ENCODE data around the gene FBXL4. TPM values are rescaled to one million over a fixed set of nuclear protein-coding genes. Genes with fewer than 3 reads are reported as not detected.
"Not testable (repeated sequence)": the region's sequence is repeated elsewhere in the genome, so short reads cannot be mapped to it uniquely, and the experiment has no call there.

Gene FBXL4
- total RNA-seq, 4 donors from 2014 or later: 14.5 to 26.7 (median 18.3) TPM

DNA sequence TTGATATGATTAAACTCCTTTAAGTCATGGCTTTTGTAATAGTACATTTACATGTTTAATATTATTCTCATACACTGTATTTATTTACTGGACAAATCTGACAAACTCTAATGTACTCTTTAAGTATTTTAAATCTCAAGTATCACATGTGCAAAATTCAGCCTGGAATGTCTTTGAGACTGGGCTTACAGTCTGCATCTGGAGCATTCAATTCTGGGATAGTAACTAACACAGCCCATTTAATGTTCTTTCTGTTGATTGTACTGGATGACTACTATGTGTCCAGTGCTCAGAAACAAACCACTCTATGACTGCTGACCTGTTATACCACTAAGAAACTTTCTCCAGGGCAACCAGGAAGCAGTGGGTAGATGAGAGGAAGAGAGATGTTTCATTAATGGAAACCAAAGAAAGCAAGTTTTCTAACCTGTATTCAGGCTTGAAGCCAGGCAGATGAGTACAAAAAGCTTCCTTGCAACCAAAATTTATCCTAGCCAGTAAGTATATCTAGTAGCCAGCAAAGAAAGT is 26.8 kb downstream of the FBXL4 start:
- Histone ChIP-seq H3K9me3 (no peaks in the 10 kb centered on the region), H3K27ac (no peak overlapping the region), H3K4me1 (peaks cover 9% of the 10 kb centered on the region), H3K36me3 (no peaks in the 10 kb centered on the region), H3K27me3 (no peaks in the 10 kb centered on the region), H3K4me3 (no peak overlapping the region)
- TF ChIP-seq, protein P1, sequence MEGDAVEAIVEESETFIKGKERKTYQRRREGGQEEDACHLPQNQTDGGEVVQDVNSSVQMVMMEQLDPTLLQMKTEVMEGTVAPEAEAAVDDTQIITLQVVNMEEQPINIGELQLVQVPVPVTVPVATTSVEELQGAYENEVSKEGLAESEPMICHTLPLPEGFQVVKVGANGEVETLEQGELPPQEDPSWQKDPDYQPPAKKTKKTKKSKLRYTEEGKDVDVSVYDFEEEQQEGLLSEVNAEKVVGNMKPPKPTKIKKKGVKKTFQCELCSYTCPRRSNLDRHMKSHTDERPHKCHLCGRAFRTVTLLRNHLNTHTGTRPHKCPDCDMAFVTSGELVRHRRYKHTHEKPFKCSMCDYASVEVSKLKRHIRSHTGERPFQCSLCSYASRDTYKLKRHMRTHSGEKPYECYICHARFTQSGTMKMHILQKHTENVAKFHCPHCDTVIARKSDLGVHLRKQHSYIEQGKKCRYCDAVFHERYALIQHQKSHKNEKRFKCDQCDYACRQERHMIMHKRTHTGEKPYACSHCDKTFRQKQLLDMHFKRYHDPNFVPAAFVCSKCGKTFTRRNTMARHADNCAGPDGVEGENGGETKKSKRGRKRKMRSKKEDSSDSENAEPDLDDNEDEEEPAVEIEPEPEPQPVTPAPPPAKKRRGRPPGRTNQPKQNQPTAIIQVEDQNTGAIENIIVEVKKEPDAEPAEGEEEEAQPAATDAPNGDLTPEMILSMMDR (IDR thresholded peaks at IDR 0.05): no peak
- TF ChIP-seq POLR2A (IDR thresholded peaks at IDR 0.05) (no peak), POLR2AphosphoS5 (IDR thresholded peaks at IDR 0.05) (no peak), EP300 (IDR thresholded peaks at IDR 0.05) (no peak)
- DNase-seq (ENCODE audit: low spot score in 2 of 2): no peak

DNA sequence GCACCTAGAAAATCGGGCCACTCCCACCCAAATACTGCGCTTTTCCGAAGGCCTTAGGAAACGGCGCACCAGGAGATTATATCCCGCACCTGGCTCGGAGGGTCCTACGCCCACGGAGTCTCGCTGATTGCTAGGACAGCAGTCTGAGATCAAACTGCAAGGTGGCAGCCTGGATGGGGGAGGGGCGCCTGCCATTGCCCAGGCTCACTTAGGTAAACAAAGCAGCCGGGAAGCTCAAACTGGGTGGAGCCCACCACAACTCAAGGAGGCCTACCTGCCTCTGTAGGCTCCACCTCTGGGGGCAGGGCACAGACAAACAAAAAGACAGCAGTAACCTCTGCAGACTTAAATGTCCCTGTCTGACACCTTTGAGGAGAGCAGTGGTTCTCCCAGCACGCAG is 36.8 kb downstream of the FBXL4 start:
- H3K27me3 ChIP-seq; DNase-seq (ENCODE audit: low spot score in 2 of 2); H3K27ac ChIP-seq; H3K4me1 ChIP-seq; H3K9me3 ChIP-seq; H3K4me3 ChIP-seq: not testable (repeated sequence)
- peaks cover 19% of the 10 kb centered on the region for H3K36me3 ChIP-seq
- WGBS: 94% methylated on average over 12 of the region's 13 CpGs

DNA sequence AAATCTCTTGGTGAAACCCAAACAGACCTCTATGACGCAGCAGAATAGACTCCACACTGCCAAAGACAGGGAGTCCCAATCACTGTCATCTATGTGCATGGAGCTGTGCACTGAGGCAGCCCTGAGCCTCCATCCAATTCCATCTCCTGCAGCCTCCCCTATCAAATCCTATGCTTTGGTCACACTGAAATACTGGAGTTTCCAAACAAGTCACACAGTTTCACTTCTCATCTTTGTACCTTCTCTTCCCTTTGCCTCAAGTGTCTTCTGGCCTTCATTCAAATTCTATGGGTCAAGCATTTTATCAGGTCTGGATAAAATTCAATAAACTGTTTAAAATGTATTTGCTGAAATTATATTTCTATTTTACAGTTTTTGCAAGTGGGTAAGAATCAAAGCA is 38.5 kb downstream of the FBXL4 start:
- Histone ChIP-seq H3K4me1 (no peaks in the 10 kb centered on the region), H3K27me3 (no peaks in the 10 kb centered on the region), H3K4me3 (no peak overlapping the region), H3K9me3 (no peaks in the 10 kb centered on the region), H3K36me3 (peaks cover 31% of the 10 kb centered on the region), H3K27ac (no peak overlapping the region)
- DNase-seq (ENCODE audit: low spot score in 2 of 2): no peak
- 100% methylated on average over 1 of the region's 1 CpG for WGBS
- no peak for TF ChIP-seq POLR2AphosphoS5 (IDR thresholded peaks at IDR 0.05)
- no peak for TF ChIP-seq EP300 (IDR thresholded peaks at IDR 0.05)
- TF ChIP-seq POLR2A (IDR thresholded peaks at IDR 0.05): no peak
- TF ChIP-seq, protein P1 (IDR thresholded peaks at IDR 0.05): no peak

DNA sequence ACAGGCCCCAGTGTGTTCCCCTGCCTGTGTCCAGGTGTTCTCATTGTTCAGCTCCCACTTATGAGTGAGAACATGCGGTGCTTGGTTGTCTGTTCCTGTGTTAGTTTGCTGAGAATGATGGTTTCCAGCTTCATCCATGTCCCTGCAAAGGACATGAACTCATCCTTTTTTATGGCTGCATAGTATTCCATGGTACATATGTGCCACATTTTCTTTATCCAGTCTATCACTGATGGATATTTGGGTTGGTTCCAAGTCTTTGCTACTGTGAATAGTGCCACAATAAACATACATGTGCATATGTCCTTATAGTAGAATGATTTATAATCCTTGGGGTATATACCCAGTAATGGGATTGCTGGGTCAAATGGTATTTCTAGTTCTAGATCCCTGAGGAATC is 41.4 kb downstream of the FBXL4 start:
- H3K36me3 ChIP-seq: peaks cover 43% of the 10 kb centered on the region

DNA sequence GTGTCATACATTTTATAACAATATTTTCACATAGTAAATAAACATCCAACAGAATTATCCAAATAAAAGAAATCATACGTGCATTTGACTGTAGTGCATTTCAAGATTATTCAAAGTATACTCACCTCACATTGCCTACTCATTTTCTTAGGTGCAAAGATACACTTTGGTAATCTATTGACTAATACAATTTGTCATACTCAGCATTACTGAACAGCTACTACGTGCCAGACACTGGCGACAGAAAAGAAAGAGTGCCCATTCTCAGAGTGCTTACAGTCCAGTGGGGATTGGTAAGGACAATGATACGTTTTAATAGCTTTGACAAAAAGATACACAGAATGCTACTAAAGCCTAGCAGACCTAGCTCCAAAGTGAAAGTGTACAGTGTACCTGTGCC is 42.0 kb downstream of the FBXL4 start:
- Histone ChIP-seq H3K27me3 (no peaks in the 10 kb centered on the region), H3K36me3 (peaks cover 43% of the 10 kb centered on the region)
- no peak for TF ChIP-seq EP300 (IDR thresholded peaks at IDR 0.05)
- TF ChIP-seq POLR2AphosphoS5 (IDR thresholded peaks at IDR 0.05): no peak
- no peak for TF ChIP-seq POLR2A (IDR thresholded peaks at IDR 0.05)
- TF ChIP-seq, protein P1 (IDR thresholded peaks at IDR 0.05): no peak

More for the DNA sequence above, 41.4 kb downstream of the FBXL4 start:
- not testable (repeated sequence) for H3K9me3 ChIP-seq; H3K4me3 ChIP-seq; H3K4me1 ChIP-seq; H3K27ac ChIP-seq; DNase-seq (ENCODE audit: low spot score in 2 of 2); H3K27me3 ChIP-seq
- 100% methylated on average over 1 of the region's 1 CpG for WGBS

DNA sequence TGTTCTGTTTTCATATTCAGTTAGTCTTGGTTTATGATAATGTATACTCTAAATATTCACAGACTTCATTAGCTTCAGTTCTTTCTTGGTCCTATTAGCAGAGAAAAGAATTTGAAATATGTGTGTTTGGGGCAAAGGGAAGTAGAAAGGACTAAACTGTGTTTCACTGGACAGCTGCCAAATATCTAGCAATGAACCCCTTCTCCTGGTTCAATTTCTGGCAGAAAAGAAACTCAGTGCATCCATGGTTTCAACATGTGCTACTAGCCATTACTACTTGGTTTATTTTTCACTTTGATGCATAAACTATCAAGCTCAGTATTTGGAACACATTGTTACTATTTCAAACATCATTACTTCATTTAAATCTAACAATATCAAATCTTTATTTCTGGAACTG is 43.6 kb downstream of the FBXL4 start:
- H3K9me3 ChIP-seq: no peaks in the 10 kb centered on the region
- no peak for DNase-seq (ENCODE audit: low spot score in 2 of 2)
- no peak overlapping the region for H3K4me3 ChIP-seq
- no peak overlapping the region for H3K27ac ChIP-seq
- TF ChIP-seq EP300 (IDR thresholded peaks at IDR 0.05) (no peak), POLR2A (IDR thresholded peaks at IDR 0.05) (no peak), POLR2AphosphoS5 (IDR thresholded peaks at IDR 0.05) (no peak)
- TF ChIP-seq, protein P1 (IDR thresholded peaks at IDR 0.05): no peak
- H3K4me1 ChIP-seq: no peaks in the 10 kb centered on the region
- no peaks in the 10 kb centered on the region for H3K27me3 ChIP-seq
- peaks cover 50% of the 10 kb centered on the region for H3K36me3 ChIP-seq

More for the DNA sequence above, 42.0 kb downstream of the FBXL4 start:
- no peak for DNase-seq (ENCODE audit: low spot score in 2 of 2)
- 96% methylated on average over 4 of the region's 4 CpGs for WGBS
- no peaks in the 10 kb centered on the region for H3K4me1 ChIP-seq
- H3K9me3 ChIP-seq: no peaks in the 10 kb centered on the region
- no peak overlapping the region for H3K27ac ChIP-seq
- no peak overlapping the region for H3K4me3 ChIP-seq
